ENCODE measurements around the gene ZNF536.

DNA sequence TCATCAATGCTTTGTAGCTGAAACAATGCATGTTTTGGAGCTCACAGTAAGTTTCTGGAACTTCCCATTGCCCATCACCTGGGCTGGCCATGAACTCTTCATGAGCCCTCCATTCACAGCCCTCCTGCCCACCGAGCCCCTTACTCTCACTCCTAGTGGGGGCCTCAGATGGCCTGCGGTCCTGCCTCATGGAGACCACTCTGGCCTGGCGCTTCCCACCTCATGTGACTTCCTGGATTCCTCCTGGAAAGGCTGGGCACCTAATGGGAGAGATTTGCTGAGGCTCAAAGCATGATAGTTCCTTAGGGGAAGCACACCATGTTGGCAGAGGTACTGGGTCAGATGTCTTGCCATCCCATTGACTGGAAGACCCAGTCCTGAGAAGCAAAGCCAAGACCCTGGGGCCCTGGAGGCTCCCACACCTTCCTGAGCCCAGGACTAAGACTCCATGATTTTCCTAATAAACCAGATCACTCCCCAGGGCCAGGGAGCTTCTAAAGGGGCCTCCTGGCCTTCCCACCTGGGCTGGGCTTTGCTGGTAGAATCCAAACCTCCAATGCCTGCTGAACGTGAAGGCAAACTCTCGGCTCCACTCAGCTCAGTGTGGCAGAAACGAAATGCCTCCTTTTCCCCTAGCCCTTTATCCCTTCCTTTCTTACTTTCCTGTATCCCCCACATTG is 49.4 kb upstream of the ZNF536 start:
- TF ChIP-seq, protein P1, sequence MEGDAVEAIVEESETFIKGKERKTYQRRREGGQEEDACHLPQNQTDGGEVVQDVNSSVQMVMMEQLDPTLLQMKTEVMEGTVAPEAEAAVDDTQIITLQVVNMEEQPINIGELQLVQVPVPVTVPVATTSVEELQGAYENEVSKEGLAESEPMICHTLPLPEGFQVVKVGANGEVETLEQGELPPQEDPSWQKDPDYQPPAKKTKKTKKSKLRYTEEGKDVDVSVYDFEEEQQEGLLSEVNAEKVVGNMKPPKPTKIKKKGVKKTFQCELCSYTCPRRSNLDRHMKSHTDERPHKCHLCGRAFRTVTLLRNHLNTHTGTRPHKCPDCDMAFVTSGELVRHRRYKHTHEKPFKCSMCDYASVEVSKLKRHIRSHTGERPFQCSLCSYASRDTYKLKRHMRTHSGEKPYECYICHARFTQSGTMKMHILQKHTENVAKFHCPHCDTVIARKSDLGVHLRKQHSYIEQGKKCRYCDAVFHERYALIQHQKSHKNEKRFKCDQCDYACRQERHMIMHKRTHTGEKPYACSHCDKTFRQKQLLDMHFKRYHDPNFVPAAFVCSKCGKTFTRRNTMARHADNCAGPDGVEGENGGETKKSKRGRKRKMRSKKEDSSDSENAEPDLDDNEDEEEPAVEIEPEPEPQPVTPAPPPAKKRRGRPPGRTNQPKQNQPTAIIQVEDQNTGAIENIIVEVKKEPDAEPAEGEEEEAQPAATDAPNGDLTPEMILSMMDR (IDR thresholded peaks at IDR 0.05; ENCODE audit: low read length) = no peak
- TF ChIP-seq EZH2phosphoT487 (IDR thresholded peaks at IDR 0.05; ENCODE audit: low read length) = no peak
